H54 (cell line): ENCODE results near the gene JARID2.

Experiments
- DNase-seq: peaks from one replicate; pipeline ENCODE4 v3.0.0; 2011; ENCODE audit warnings: low spot score, mixed read lengths; ENCODE audit not compliant: insufficient read length
- FAIRE-seq: peaks from 3 replicates; lab custom pipeline; 2011; peaks lifted over from hg19 to GRCh38; lab: Jason Lieb, UNC
- POLR2A ChIP-seq: IDR thresholded peaks from 2 replicates; pipeline ENCODE4 v1.6.1; 2011; ENCODE audit warnings: low read depth, mild to moderate bottlenecking, low read length

JARID2 gene

DNA sequence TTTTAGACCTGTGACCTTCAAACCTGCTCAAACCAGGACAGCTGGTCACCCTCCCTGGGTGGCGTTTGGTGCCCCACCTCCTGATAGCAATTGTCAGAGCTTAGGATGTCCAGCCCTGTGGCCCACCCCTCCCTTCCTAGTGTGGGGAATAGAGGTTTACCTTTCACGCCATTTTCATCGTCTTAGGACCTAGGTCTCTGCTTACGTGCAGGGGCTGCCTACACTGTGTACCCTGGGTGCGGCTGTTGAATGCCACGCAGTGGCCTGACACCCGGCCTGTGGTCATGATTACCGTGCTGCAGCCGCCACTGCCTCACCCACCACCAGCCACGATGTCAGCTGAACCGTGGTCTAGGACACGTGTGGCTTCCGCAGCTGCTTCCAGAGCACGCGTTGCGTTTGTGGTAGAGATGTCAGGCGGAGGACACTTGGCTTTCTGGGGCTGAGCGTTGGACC, 259.6 kb downstream of the JARID2 start:
- FAIRE-seq (no peak), DNase-seq (no peak)
- no peak for TF ChIP-seq POLR2A

- DNase-seq (no peak), FAIRE-seq (no peak)
- no peak for TF ChIP-seq POLR2A
These were observed 260.2 kb downstream of the JARID2 start for GRCh38 chr6:15506066-15506465.

DNA sequence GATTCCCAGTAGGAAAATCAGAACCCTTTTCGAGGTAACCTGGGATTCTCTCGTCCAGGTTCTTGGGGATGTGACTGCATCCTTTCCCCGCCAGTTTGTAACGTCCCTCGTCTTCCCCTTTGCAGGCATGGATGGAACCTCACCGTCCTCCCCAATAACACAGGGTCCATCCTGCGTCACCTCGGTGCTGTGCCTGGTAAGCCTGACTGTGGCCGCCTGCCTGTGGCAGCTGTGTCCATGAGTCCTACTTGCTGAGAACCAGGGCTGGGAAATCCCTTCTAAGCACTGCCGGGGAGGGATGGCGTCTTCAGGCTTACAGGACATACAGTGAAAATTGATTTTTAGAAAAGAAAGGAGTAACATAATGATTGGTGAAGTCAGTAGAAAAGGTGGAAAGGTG, 261.4 kb downstream of the JARID2 start:
- FAIRE-seq (no peak), DNase-seq (no peak)
- TF ChIP-seq POLR2A, result no peak

DNA sequence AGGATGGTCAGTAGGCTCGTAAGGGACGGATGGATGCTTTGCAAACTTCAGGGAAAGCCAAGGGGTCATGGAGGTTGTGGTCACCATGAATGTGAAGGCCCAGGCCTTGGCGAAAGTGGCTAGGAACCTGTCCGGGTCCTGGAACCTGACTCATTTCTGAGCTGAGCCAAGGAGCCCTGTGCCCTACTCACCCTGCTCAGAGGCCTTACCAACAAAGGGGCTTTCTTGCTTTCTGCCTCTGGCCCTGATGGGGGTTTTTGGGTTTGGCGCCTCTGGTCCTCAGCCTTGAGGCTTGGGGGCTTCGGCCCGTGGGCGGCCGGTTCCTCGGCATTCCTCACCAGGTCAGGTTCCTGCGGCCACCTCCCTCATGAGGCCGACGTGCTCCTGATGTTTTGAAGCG, 261.9 kb downstream of the JARID2 start:
- DNase-seq, result no peak
- FAIRE-seq, result no peak
- no peak for TF ChIP-seq POLR2A

DNA sequence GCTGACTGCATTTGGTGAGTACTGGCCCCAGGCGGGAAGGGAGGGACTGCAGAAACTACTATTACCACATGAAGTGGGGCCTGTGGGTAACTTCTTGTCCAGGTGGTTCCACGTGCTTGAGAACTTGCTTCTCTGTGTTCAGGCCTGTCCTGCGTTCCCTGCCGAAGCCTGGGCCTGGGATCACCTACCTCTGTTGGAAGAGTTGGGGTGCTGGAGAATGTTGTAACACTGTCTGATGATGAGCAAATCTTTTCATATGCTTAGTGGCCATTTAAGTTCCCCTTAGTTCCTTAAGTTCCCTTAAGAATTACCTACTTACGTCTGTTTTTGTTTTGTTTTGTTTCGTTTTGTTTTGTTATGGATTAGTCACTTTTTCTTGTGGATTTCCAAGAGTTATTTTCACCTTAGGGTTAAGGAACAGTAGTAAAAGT, 262.6 kb downstream of the JARID2 start:
- no peak for FAIRE-seq
- DNase-seq, result no peak
- TF ChIP-seq POLR2A, result no peak

DNA sequence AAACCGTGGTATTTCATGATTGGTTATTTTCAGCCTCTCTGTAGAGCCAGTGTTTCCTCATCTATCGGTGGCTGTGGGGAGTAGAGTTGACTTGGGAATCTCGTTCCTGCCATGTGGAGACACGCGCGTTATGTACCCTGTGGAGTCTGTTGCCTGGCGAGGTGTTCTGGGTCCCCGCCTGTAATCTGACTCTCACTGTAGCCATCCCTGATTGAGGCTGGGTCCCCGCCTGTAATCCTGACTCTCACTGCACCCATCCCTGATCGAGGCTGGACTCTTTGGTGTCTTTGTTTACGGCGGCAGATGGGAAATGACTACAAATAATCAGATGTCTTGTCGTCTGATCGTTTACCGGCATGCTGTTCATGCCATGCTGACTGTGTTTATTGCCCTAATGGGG, 263.1 kb downstream of the JARID2 start:
- no peak for FAIRE-seq
- no peak for TF ChIP-seq POLR2A
- no peak for DNase-seq

GRCh38 chr6:15509335-15509933, 263.6 kb downstream of the JARID2 start:
- FAIRE-seq, result no peak
- no peak for TF ChIP-seq POLR2A
- DNase-seq, result no peak

DNA sequence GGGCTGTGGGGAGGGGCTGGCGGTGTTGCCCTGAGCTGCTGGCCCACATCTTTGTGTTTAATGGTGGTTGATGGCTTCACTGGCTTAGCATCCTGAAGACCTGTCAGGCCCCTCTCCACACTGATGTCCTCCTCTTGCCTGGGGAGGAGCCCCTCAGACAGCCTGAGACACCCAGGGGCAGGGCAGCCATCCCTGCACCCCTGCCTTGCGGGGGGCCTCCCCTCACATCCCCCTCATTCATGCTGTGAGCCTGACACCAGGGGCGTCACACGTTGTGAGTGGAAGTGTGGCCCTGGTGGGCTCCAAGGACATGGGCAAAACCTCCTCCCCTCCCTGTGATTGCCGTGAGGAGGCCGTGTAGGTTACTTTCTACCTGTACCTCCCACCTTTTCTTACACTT, 264.3 kb downstream of the JARID2 start:
- TF ChIP-seq POLR2A, result no peak

GRCh38 chr6:15510536-15511247, 264.8 kb downstream of the JARID2 start:
- DNase-seq (no peak), FAIRE-seq (no peak)
- no peak for TF ChIP-seq POLR2A

More for the DNA sequence above, 264.3 kb downstream of the JARID2 start:
- DNase-seq (no peak), FAIRE-seq (no peak)

GRCh38 chr6:15511248-15512125, 265.6 kb downstream of the JARID2 start:
- no peak for FAIRE-seq
- no peak for TF ChIP-seq POLR2A
- no peak for DNase-seq

- DNase-seq, result no peak
- TF ChIP-seq POLR2A, result no peak
- FAIRE-seq, result no peak
These were observed 266.3 kb downstream of the JARID2 start for GRCh38 chr6:15512126-15512525.

GRCh38 chr6:15512721-15513120, 266.9 kb downstream of the JARID2 start:
- no peak for TF ChIP-seq POLR2A
- FAIRE-seq (no peak), DNase-seq (no peak)

DNA sequence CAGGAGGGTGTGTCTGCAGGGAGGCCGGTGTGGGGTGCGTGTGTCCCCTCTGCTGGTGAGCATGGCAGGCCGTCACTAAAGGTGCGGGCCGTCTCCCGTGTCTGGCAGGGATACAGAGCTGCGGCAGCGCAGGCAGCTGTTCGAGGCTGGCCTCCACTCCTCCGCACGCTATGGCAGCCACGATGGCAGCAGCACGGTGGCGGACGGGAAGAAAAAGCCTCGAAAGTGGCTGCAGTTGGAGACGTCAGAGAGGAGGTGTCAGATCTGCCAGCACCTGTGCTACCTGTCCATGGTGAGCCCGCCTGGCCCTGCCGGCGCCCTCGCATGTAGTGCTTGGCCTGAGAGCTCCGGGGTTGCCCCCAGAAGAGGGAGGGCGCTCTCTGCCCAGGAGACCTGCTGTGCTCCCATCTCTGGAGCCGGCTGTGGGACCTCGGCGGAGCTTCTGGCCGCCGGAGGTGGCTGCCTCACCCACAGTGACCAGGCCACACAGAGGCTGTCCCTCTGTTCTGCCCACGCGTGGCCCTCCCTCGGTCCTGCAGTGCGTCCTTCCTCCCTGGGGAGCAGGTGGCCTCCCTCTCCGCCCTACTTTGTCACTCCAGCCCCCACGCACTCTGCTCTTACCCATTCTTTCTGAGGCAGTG, 267.4 kb downstream of the JARID2 start:
- DNase-seq (no peak), FAIRE-seq (no peak)
- no peak for TF ChIP-seq POLR2A
